ENCODE results near the gene TGM6. TPM values are rescaled to one million over a fixed set of nuclear protein-coding genes. Genes with fewer than 3 reads are reported as not detected.

Gene TGM6
- total RNA-seq (2014; rRNA removed; shearing (Covaris generic); ENCODE audit: low replicate concordance): not detected in 2 replicates

DNA sequence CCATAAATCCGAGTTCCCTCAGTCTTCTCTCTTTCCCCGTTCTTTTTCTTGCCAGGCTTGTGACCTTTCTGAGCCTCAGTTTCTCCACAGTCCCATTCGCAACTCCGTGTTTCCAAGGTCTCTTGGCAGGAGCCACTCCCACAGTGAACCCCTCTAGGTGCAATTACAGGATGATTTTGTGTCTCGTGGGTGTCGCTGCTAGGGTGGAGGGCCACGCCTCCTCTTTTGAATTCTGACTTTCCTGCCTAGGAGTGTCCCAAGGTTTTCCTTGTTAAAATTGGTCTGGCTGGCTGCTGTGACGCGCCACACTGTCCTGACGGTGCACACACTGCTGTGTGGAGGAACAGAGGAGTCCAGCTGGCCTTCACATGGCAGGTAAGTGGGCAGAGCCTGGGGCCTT is at the start of gene TGM6:
TSS of gene TGM6 (plus strand) at position 301 of the 400 bp plus-strand sequence. CDS start at position 369, 68 bp downstream.
- DNase-seq (ENCODE audit: low read depth): no peak
- in situ Hi-C loops (cut with HindIII; ENCODE audit: low pct_unique_long_range_greater_than_20kb, low sequenced_read_pairs): no loop called here

DNA sequence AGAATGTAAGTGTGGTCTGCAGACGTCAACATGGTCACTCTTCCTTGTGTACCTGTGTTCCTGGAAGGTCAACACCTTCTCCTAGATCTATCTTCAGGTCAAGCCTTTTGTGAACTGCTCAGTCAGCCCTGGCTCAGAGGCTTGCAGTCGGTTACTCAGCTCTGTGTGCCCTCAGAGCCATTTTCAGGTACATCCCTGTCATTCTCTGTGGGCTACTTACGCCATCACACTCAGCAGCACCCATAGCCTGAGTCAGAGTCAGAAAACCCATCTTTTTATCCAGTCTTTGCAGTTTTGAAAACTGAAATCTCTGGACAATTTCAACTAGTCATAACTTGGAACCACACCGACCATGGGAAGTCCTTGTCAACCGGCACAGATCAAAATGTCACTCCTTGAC is 49.6 kb upstream of the TGM6 start:
- in situ Hi-C loops (cut with HindIII; ENCODE audit: low pct_unique_long_range_greater_than_20kb, low sequenced_read_pairs): loop anchor here (10.0 kb wide), 1 partner anchor 104 kb away; no protein-coding TSS in a partner anchor
- no peak for DNase-seq (ENCODE audit: low read depth)

DNA sequence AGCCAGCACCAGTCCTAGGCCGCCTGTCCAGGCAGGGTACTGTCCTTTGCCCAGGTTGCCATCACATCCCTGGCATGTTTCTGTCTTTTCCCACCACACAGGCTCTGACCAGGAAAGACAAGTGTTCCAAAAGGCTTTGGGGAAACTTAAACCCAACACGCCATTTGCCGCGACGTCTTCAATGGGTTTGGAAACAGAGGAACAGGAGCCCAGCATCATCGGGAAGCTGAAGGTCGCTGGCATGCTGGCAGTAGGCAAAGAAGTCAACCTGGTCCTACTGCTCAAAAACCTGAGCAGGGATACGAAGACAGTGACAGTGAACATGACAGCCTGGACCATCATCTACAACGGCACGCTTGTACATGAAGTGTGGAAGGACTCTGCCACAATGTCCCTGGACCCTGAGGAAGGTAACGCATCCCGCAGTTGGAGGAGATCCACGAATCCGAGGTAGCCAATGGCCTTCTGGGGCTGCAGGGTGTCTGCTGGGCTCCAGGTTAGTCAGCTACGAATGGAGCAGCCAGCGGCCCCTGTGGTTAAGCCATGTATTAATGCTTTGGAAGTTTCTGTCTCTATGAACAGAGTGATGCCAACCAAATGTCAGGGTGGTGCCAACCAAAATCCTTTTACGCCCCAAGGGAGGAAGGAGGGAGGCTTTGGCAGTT is 48.7 kb upstream of the TGM6 start:
- in situ Hi-C loops (cut with HindIII; ENCODE audit: low pct_unique_long_range_greater_than_20kb, low sequenced_read_pairs): loop anchor here (10.0 kb wide), 1 partner anchor 103 kb away; no protein-coding TSS in a partner anchor
- no peak for DNase-seq (ENCODE audit: low read depth)

DNA sequence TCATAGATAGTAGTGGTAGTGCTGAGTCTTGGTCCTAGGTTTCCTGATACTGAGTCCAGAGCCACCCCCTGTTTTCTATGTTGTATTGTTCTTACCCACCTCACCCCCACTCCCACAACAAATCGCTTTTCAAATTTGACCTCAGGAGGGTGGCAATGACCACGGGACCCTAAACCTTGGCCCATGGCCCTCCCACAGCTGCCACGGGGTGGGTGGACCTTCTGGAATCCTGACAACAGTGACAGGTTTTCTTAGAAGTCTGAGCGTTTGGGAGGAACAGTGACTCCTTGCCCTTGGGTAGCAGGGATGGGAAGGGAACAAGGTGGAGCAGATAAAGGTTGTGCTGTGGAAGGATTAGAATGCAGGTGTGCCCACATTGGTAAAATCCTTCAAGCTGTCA is 48.0 kb upstream of the TGM6 start:
- in situ Hi-C loops (cut with HindIII; ENCODE audit: low pct_unique_long_range_greater_than_20kb, low sequenced_read_pairs): loop anchor here (10.0 kb wide), 1 partner anchor 102 kb away; no protein-coding TSS in a partner anchor

DNA sequence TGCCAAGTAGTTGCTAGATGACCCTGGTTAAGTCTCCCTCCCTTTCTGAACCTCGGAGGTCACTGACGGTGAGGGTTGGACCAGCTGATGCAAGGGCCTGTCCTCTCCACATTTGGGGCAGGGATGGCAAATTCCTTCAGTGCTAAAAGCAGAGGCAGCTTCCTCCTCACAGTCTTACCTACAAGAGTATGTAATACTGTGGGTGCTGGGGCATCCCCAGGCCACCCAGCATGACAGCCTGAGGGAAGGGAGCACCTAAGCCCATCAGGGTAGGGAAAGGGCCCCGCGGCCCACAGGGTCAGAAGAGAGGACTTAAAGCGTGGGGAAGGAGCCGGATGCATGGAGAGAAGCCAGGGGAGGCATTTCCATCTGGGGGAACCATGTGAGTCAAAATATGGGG is 46.9 kb upstream of the TGM6 start:
- in situ Hi-C loops (cut with HindIII; ENCODE audit: low pct_unique_long_range_greater_than_20kb, low sequenced_read_pairs): loop anchor here (10.0 kb wide), 1 partner anchor 101 kb away; no protein-coding TSS in a partner anchor

More for the DNA sequence above, 48.0 kb upstream of the TGM6 start:
- DNase-seq (ENCODE audit: low read depth): no peak

DNA sequence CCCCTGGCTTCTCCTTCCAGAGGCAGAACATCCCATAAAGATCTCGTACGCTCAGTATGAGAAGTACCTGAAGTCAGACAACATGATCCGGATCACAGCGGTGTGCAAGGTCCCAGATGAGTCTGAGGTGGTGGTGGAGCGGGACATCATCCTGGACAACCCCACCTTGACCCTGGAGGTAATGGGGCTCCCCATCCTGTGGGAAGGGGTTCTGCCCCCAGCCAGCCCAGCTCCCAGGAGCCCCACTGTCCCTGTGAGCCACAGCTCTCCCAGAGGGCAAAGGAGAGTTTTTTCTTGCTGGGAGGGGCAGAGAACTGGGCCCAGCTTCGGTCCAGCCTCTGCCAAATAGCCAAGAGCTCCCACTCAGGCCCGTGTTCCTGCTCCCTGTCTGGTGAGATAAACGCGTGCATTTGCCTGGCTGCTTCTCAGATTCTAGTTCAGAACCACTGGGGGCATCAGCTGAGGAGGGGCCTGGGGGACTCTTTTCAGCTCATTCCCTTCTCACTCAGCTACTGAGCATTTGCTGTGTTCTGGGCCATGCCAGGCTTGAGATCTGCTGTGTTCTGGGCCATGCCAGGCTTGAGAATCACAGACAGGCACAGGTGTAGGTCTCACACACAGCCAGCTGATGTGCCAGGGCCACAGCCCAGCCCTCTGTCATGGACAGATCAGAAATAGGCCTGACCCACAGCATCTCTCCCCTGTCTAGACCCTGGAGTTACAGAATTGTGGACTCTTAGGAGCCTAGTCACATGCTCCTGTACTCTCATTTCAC is 45.4 kb upstream of the TGM6 start:
- DNase-seq (ENCODE audit: low read depth): no peak
- in situ Hi-C loops (cut with HindIII; ENCODE audit: low pct_unique_long_range_greater_than_20kb, low sequenced_read_pairs): loop anchor here (10.0 kb wide), 1 partner anchor 100 kb away; no protein-coding TSS in a partner anchor

More for the DNA sequence above, 46.9 kb upstream of the TGM6 start:
- no peak for DNase-seq (ENCODE audit: low read depth)

DNA sequence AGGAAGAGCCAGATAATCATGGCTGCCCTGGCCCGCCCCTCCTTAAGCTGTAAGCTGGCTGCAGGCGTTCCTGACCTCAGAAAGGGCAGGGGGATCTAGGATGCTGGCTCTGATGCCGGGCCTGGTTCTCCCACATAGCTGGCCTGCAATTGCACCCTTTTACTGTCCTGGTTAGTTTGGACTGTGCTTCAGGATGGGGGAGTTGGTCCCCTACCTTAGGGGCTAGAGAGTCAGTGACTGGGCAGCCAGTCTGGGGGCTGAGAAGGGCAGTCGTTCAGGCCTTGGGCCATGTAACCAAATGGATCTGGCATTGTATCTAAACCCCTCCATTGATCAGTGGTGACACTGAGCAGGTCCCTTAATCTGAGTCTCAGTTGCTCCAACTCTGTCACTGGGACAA is 44.2 kb upstream of the TGM6 start:
- in situ Hi-C loops (cut with HindIII; ENCODE audit: low pct_unique_long_range_greater_than_20kb, low sequenced_read_pairs): loop anchor here (10.0 kb wide), 1 partner anchor 98 kb away; no protein-coding TSS in a partner anchor
- DNase-seq (ENCODE audit: low read depth): no peak

DNA sequence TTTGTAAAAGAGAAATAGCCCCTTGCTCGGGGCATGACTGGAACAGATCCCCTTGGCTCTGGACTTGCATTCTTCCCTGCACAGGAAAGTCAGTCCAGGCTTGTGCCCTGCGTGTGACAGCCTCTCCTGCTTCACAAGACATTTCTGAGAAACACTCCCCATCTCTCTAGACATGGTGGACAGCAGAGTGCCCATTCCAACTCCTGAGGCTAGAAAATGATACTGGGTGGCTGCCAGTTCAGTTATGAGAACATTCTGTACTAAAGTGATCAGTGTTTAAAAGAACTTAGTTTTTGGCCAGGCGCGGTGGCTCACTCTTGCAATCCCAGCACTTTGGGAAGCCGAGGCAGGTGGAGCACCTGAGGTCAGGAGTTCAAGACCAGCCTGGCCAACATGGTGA is 43.6 kb upstream of the TGM6 start:
- in situ Hi-C loops (cut with HindIII; ENCODE audit: low pct_unique_long_range_greater_than_20kb, low sequenced_read_pairs): loop anchor here (10.0 kb wide), 1 partner anchor 98 kb away; no protein-coding TSS in a partner anchor
- no peak for DNase-seq (ENCODE audit: low read depth)

DNA sequence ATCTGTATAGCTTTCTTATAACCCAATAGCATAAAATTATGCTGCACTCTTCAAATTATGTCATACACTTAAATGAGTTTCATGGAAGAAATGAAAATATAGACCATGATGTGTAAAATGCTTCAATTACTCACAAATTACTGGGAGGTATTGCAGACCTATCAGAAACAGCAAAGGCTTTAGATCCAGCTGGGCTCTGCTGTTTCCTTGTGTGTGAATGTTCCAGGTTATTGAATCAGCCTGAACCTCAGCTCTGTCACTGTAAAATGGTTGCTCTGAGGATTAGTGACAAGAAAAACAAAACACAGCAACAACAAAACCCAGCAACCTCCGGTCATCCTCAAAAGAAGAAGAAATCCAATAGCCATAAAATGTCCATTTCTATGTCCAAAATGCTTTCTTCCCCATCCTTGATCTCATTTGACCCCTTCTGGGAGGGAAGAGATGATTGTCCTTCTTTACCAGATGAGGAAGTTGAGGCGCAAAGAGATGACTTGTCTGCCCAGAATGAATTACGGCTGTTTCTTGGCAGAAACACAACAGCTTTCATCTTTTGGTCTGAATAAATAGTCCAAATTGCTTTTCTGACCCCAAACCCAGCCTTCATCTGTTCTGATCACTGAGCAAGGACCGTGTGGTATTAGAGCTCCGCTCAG is 42.2 kb upstream of the TGM6 start:
- in situ Hi-C loops (cut with HindIII; ENCODE audit: low pct_unique_long_range_greater_than_20kb, low sequenced_read_pairs): loop anchor here (10.0 kb wide), 1 partner anchor 96 kb away; no protein-coding TSS in a partner anchor
- DNase-seq (ENCODE audit: low read depth): no peak

DNA sequence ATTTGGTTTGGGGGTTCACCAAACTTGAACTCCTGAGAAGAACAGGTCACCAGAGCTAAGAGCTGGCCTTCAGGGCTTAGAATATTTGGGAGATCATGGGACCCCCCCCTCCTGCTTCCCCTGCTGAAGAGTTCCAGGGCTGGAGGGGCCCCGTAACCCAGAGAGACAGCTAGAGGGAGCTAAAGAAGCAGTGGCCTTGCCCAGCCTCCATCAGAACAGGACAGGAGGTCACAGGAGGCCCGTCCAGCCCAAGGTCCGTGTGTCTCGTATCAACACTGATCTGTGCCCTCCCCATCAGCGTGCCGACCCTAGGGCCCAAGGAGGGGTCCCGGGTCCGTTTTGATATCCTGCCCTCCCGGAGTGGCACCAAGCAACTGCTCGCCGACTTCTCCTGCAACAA is 40.6 kb upstream of the TGM6 start:
- in situ Hi-C loops (cut with HindIII; ENCODE audit: low pct_unique_long_range_greater_than_20kb, low sequenced_read_pairs): no loop called here
- DNase-seq (ENCODE audit: low read depth): no peak

DNA sequence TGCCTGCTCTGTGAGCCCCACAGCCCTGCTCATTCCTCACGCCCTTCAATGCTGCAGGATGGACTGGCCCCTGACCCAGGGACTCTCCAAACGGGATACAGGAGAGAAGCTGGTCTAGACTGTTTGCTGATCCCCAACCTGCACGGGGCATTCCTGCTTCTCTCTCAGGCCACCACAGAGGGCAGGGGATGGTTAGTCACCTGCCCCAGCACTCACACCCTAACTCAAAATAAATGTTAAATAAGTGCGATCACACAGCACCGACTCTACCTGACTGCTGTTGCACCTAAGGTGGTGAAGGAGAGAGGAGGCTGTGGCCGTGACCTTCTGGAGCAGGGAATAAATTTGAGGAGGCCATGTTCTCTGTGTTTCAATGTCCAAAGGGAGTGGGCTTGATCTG is 39.9 kb upstream of the TGM6 start:
- no peak for DNase-seq (ENCODE audit: low read depth)
- in situ Hi-C loops (cut with HindIII; ENCODE audit: low pct_unique_long_range_greater_than_20kb, low sequenced_read_pairs): no loop called here

DNA sequence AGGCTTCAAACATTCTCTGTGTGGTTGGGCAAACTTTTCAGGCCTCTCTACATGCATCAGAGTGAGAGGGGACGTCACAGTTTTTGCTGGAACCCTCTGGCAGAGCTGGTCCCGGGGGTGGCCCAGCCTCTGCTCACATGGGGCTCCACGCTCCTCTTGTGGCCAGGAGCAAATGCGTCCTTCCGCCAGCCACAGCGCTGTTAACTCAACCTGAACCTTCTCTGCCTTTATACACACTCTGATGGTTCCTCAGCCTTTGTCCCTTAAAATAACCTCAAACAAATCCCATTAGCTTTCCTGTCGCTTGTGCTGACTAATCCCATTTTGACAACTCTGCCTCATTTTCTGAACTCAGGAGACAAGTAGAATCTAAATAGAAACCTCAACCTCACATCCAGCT is 39.4 kb upstream of the TGM6 start:
- DNase-seq (ENCODE audit: low read depth): no peak
- in situ Hi-C loops (cut with HindIII; ENCODE audit: low pct_unique_long_range_greater_than_20kb, low sequenced_read_pairs): no loop called here

DNA sequence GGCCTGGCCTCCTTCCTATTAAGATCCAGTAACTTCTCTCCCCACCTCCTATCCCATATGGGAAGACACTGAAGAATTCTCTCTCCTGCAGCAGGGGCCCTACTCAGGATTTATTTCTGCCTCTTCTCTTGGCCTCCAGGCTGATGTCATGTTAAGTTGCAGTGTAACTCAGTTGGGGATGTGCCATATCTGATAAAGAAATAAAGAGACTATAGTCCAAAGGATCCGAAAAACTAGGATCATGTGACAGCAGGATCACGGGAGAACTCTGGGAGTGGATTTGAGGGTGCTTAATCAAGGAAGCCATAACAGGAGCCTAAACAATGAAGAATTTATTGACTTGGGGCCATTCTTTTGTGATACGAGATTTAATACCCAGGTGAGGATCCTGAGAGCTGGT is 38.5 kb upstream of the TGM6 start:
- in situ Hi-C loops (cut with HindIII; ENCODE audit: low pct_unique_long_range_greater_than_20kb, low sequenced_read_pairs): no loop called here

DNA sequence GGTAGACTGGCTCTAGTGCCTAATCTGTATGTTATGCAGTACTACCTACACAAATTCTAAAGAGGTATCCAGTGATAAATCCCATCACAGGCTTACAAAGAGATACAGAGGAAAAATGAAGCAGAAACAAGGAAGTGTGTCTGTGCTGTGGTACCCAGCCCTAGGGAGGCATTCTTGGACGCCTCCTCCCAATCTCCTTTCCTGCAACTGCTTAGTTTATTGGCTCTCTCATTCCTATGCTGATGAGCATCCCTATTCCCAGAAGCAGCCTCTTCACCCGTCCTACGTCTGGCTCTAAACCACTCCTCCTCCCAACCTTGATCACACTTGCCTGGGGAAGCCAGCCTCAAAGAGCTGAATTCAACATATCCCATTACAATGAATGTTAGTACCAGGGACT is 34.5 kb upstream of the TGM6 start:
- in situ Hi-C loops (cut with HindIII; ENCODE audit: low pct_unique_long_range_greater_than_20kb, low sequenced_read_pairs): no loop called here
- no peak for DNase-seq (ENCODE audit: low read depth)

More for the DNA sequence above, 38.5 kb upstream of the TGM6 start:
- no peak for DNase-seq (ENCODE audit: low read depth)

DNA sequence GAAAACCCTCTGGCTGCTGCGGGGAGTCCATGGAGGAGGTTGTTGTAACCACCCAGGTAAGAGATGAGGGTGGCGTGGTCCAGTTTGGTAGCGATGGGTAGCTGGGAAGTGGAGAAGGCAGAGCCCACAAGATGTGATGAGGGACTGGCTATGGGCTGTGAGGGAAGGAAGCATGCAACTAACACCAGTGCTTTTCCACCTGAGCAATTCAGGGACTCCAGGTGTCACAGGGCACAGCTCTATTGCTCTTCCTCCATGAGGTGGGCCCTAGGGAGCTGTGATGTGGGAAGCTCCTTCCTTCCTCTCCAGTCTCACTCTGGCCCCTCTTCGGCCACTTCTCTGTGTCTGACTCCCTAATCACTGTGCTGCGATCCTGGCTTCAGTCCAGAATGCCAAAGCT is 32.4 kb upstream of the TGM6 start:
- no peak for DNase-seq (ENCODE audit: low read depth)
- in situ Hi-C loops (cut with HindIII; ENCODE audit: low pct_unique_long_range_greater_than_20kb, low sequenced_read_pairs): no loop called here

DNA sequence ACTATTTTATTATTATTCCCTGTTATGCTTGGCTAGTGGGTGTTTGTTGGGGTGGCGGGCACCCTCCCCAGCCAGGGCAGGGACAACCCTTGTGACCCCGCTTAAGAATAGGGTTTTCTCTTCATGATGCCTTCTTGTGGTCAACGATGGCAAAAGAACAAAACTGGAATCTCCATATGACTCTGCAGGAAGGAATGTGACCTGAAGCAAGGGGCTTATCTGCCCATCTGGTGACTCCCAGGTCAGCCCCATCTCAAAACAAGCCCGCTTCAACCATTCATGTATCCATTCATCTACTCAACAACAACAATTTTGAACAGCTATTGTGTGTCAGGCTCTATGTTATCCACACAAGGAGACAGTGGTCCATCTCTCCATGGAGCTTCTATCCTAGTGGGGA is 30.9 kb upstream of the TGM6 start:
- peak; percentile 58 for DNase-seq (ENCODE audit: low read depth)
- in situ Hi-C loops (cut with HindIII; ENCODE audit: low pct_unique_long_range_greater_than_20kb, low sequenced_read_pairs): no loop called here

DNA sequence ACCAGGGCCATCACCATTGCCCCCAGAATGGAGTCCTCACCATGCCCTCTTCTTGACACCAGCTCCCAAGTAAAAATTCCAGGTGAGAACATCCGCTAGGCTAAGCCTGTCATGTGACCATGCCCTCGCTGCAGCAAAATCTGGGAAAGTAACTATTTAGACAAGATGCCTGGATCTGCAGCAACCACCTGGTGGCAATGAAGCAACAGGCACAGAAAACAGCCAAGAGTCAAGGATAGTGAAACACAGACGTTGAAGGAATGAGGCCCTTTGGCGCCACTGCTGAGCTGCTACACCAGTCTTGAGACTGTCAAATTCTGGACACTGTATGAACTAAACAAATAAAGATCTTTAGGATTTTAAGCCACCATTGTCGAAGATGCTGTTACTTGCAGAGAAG is 30.1 kb upstream of the TGM6 start:
- in situ Hi-C loops (cut with HindIII; ENCODE audit: low pct_unique_long_range_greater_than_20kb, low sequenced_read_pairs): no loop called here
- DNase-seq (ENCODE audit: low read depth): no peak

DNA sequence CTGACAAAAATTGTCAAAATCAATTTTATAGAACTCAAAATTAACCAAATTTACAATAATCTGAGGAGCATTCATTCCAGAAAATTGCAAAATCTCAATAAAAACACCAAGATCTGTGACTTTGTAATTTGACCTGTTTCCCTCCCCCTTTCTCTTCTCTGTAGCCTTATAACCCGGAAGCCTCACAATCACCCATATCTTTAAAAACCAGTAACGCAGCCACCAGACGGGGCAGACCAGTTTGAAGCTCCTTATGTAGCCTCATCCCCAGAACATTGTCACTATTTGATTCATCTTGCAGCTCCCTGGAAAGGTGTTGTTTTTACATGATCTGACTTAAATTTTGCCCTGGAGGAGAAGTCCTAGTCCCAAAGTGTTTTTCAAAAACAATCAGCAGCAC is 27.5 kb upstream of the TGM6 start:
- no peak for DNase-seq (ENCODE audit: low read depth)
- in situ Hi-C loops (cut with HindIII; ENCODE audit: low pct_unique_long_range_greater_than_20kb, low sequenced_read_pairs): no loop called here

DNA sequence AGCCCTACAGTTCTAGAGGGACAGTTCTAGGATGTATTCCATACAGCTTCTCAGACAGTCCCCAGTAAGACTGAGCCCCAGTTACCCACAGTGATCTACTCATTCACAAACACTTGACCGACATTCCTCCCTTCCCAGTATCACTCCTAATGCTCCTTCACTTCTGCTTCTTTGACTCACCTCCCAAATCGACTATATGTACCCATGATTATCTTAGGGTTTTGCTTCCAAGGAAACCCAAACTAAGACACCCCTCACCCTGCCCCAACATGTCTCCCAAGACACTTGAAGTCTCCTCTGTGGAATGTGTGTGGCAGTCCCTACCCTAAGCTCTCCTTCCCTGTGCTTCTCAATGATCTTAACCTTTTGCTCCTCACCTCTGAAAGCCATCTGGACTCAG is 23.6 kb upstream of the TGM6 start:
- DNase-seq (ENCODE audit: low read depth): no peak
- in situ Hi-C loops (cut with HindIII; ENCODE audit: low pct_unique_long_range_greater_than_20kb, low sequenced_read_pairs): no loop called here

Measured in Caki2 (cell line).